Measurements from ENCODE around the gene WDR36.

The WDR36 gene

GRCh38 chr5:111131356-111131755, 39.2 kb downstream of the WDR36 start:
- TF ChIP-seq TAF1 (IDR thresholded peaks at IDR 0.05; ENCODE audit: low read depth) = no peak

GRCh38 chr5:111132076-111132475, 39.9 kb downstream of the WDR36 start:
- TF ChIP-seq ZBTB7A (IDR thresholded peaks at IDR 0.05; ENCODE audit: low read depth) = no peak
- no peak for TF ChIP-seq EP300 (IDR thresholded peaks at IDR 0.05; ENCODE audit: borderline replicate concordance)
- TF ChIP-seq EGR1 (IDR thresholded peaks at IDR 0.05) = no peak
- no peak for TF ChIP-seq CREB1 (IDR thresholded peaks at IDR 0.05; ENCODE audit: low read depth)
- TF ChIP-seq MAX (IDR thresholded peaks at IDR 0.05) = no peak
- no peak for TF ChIP-seq USF1 (IDR thresholded peaks at IDR 0.05)
- TF ChIP-seq YY1 (IDR thresholded peaks at IDR 0.05; ENCODE audit: low read depth) = no peak
- TF ChIP-seq TCF12 (IDR thresholded peaks at IDR 0.05; ENCODE audit: low read depth) = no peak
- TF ChIP-seq FOXM1 (IDR thresholded peaks at IDR 0.05; ENCODE audit: borderline replicate concordance, low read depth) = no peak
- TF ChIP-seq TAF1 (IDR thresholded peaks at IDR 0.05; ENCODE audit: low read depth) = no peak
- no peak for TF ChIP-seq RAD21 (IDR thresholded peaks at IDR 0.05; ENCODE audit: low read depth)
- TF ChIP-seq CEBPB (IDR thresholded peaks at IDR 0.05) = no peak
- no peak for TF ChIP-seq REST (IDR thresholded peaks at IDR 0.05; ENCODE audit: low read depth)
- TF ChIP-seq NFIC (IDR thresholded peaks at IDR 0.05) = no peak
- no peak for TF ChIP-seq TEAD4 (IDR thresholded peaks at IDR 0.05)

- no peak for TF ChIP-seq TCF12 (IDR thresholded peaks at IDR 0.05; ENCODE audit: low read depth)
- no peak for TF ChIP-seq TAF1 (IDR thresholded peaks at IDR 0.05; ENCODE audit: low read depth)
- TF ChIP-seq USF1 (IDR thresholded peaks at IDR 0.05) = no peak
- TF ChIP-seq FOXM1 (IDR thresholded peaks at IDR 0.05; ENCODE audit: borderline replicate concordance, low read depth) = no peak
- no peak for TF ChIP-seq CEBPB (IDR thresholded peaks at IDR 0.05)
- TF ChIP-seq ZBTB7A (IDR thresholded peaks at IDR 0.05; ENCODE audit: low read depth) = no peak
- TF ChIP-seq EGR1 (IDR thresholded peaks at IDR 0.05) = no peak
Measured at GRCh38 chr5:111132731-111133435, 40.7 kb downstream of the WDR36 start.

GRCh38 chr5:111133436-111133751, 41.2 kb downstream of the WDR36 start:
- TF ChIP-seq REST (IDR thresholded peaks at IDR 0.05; ENCODE audit: low read depth) (no peak), MAX (IDR thresholded peaks at IDR 0.05) (no peak), USF1 (IDR thresholded peaks at IDR 0.05) (no peak), CREB1 (IDR thresholded peaks at IDR 0.05; ENCODE audit: low read depth) (no peak), EGR1 (IDR thresholded peaks at IDR 0.05) (no peak), TCF12 (IDR thresholded peaks at IDR 0.05; ENCODE audit: low read depth) (no peak), FOXM1 (IDR thresholded peaks at IDR 0.05; ENCODE audit: borderline replicate concordance, low read depth) (no peak), YY1 (IDR thresholded peaks at IDR 0.05; ENCODE audit: low read depth) (no peak), TAF1 (IDR thresholded peaks at IDR 0.05; ENCODE audit: low read depth) (no peak), ZBTB7A (IDR thresholded peaks at IDR 0.05; ENCODE audit: low read depth) (no peak), RAD21 (IDR thresholded peaks at IDR 0.05; ENCODE audit: low read depth) (no peak), EP300 (IDR thresholded peaks at IDR 0.05; ENCODE audit: borderline replicate concordance) (no peak), NFIC (IDR thresholded peaks at IDR 0.05) (no peak)

GRCh38 chr5:111134087-111134486, 41.9 kb downstream of the WDR36 start:
- TF ChIP-seq EP300 (IDR thresholded peaks at IDR 0.05; ENCODE audit: borderline replicate concordance) (no peak), USF1 (IDR thresholded peaks at IDR 0.05) (no peak), YY1 (IDR thresholded peaks at IDR 0.05; ENCODE audit: low read depth) (no peak), TCF12 (IDR thresholded peaks at IDR 0.05; ENCODE audit: low read depth) (no peak), TEAD4 (IDR thresholded peaks at IDR 0.05) (no peak), RAD21 (IDR thresholded peaks at IDR 0.05; ENCODE audit: low read depth) (no peak), TAF1 (IDR thresholded peaks at IDR 0.05; ENCODE audit: low read depth) (no peak), CEBPB (IDR thresholded peaks at IDR 0.05) (no peak), NFIC (IDR thresholded peaks at IDR 0.05) (no peak), EGR1 (IDR thresholded peaks at IDR 0.05) (no peak), MAX (IDR thresholded peaks at IDR 0.05) (no peak), ZBTB7A (IDR thresholded peaks at IDR 0.05; ENCODE audit: low read depth) (no peak), CREB1 (IDR thresholded peaks at IDR 0.05; ENCODE audit: low read depth) (no peak), FOXM1 (IDR thresholded peaks at IDR 0.05; ENCODE audit: borderline replicate concordance, low read depth) (no peak), REST (IDR thresholded peaks at IDR 0.05; ENCODE audit: low read depth) (no peak)

Measured in Ishikawa (cell line).